HEK293 (cell line): ENCODE measurements around the gene RASD2.
A peak's percentile ranks its signal among the peaks of the same experiment; 100 is the strongest.

Source experiments
- CTCF ChIA-PET: fragments of 350-600 bp; formaldehyde crosslinking; extraction: SDS; loops from one replicate; lab custom pipeline; 2021; ENCODE audit warnings: antibody characterized with exemption; lab: Yijun Ruan, JAX
- POLR2A ChIA-PET: fragments of 300-600 bp; formaldehyde crosslinking; extraction: SDS; loops from one replicate; lab custom pipeline; 2020; ENCODE audit warnings: antibody characterized with exemption, inconsistent platforms; lab: Yijun Ruan, JAX
- H3K27ac ChIP-seq: fragments of 200-500 bp; sonication (Bioruptor generic); 2 replicates; pipeline ENCODE4 v1.5.1; 2014; ENCODE audit warnings: low read depth, low read length, control low read depth, inconsistent platforms; ENCODE audit errors: extremely low read depth
- H3K36me3 ChIP-seq, 2 experiments: fragments of 200-500 bp in 1 of 2; sonication (Bioruptor generic) in 1 of 2; 1 replicate in 1 of 2; 2 replicates in 1 of 2; pipeline ENCODE4 v1.5.1; 2014 to 2017; ENCODE audit warnings: inconsistent platforms in 2 of 2, low read length in 2 of 2; ENCODE audit not compliant: control insufficient read depth in 2 of 2, insufficient read depth in 1 of 2
- H3K4me1 ChIP-seq: fragments of 200-500 bp; sonication (Bioruptor generic); 2 replicates; pipeline ENCODE4 v1.5.1; 2014; ENCODE audit warnings: mild to moderate bottlenecking, low read length, inconsistent platforms; ENCODE audit not compliant: control insufficient read depth, insufficient read depth
- H3K4me3 ChIP-seq: 2 replicates; pipeline ENCODE4 v1.5.1; 2011; ENCODE audit warnings: low read depth, mild to moderate bottlenecking, control low read depth, low read length, moderate library complexity
- H3K9me3 ChIP-seq: fragments of 200-500 bp; sonication (Bioruptor generic); 2 replicates; pipeline ENCODE4 v1.5.1; 2014; ENCODE audit warnings: low read depth, low read length, inconsistent platforms; ENCODE audit not compliant: control insufficient read depth, insufficient read depth
- BCL11A ChIP-seq: fragments of 450-650 bp; formaldehyde crosslinking; IDR thresholded peaks from 2 replicates; pipeline ENCODE4 v1.5.1; 2016; ENCODE audit warnings: low read depth, missing biosample characterization, missing genetic modification characterization
- EGR2 ChIP-seq: fragments of 450-650 bp; formaldehyde crosslinking; IDR thresholded peaks from 2 replicates; pipeline ENCODE4 v1.5.1; 2016; ENCODE audit warnings: low read depth, missing biosample characterization, missing genetic modification characterization
- GLIS1 ChIP-seq: fragments of 450-650 bp; formaldehyde crosslinking; IDR thresholded peaks from 2 replicates; pipeline ENCODE4 v1.5.1; 2016; ENCODE audit warnings: missing biosample characterization, missing genetic modification characterization
- GLIS2 ChIP-seq: fragments of 450-650 bp; formaldehyde crosslinking; IDR thresholded peaks from 2 replicates; pipeline ENCODE4 v1.5.1; 2016; ENCODE audit warnings: missing biosample characterization, missing genetic modification characterization
- SP2 ChIP-seq: fragments of 450-650 bp; formaldehyde crosslinking; IDR thresholded peaks from 2 replicates; pipeline ENCODE4 v1.5.1; 2016; ENCODE audit warnings: missing biosample characterization, missing genetic modification characterization
- YY1 ChIP-seq: fragments of 450-650 bp; formaldehyde crosslinking; IDR thresholded peaks from 2 replicates; pipeline ENCODE4 v1.5.1; 2018; ENCODE audit warnings: missing biosample characterization, missing genetic modification characterization
- ZBTB17 ChIP-seq: fragments of 450-650 bp; formaldehyde crosslinking; IDR thresholded peaks from 2 replicates; pipeline ENCODE4 v1.5.1; 2016; ENCODE audit warnings: missing biosample characterization, missing genetic modification characterization
- ZBTB21 ChIP-seq: fragments of 450-650 bp; formaldehyde crosslinking; IDR thresholded peaks from 2 replicates; pipeline ENCODE4 v1.5.1; 2017; ENCODE audit warnings: missing biosample characterization, missing genetic modification characterization
- ZFHX2 ChIP-seq: fragments of 450-650 bp; formaldehyde crosslinking; conservative IDR thresholded peaks from 2 replicates; pipeline ENCODE4 v1.5.1; 2016; ENCODE audit warnings: missing biosample characterization, missing genetic modification characterization
- ZIC2 ChIP-seq: fragments of 450-650 bp; formaldehyde crosslinking; IDR thresholded peaks from 2 replicates; pipeline ENCODE4 v1.5.1; 2016; ENCODE audit warnings: missing biosample characterization, missing genetic modification characterization
- ZNF133 ChIP-seq: fragments of 450-650 bp; formaldehyde crosslinking; IDR thresholded peaks from 2 replicates; pipeline ENCODE4 v1.5.1; 2016; ENCODE audit warnings: missing biosample characterization, missing genetic modification characterization
- ZNF175 ChIP-seq: fragments of 450-650 bp; formaldehyde crosslinking; IDR thresholded peaks from 2 replicates; pipeline ENCODE4 v1.5.1; 2016; ENCODE audit warnings: missing biosample characterization, missing genetic modification characterization
- ZNF18 ChIP-seq: fragments of 450-650 bp; formaldehyde crosslinking; IDR thresholded peaks from 2 replicates; pipeline ENCODE4 v1.5.1; 2016; ENCODE audit warnings: missing biosample characterization, missing genetic modification characterization
- ZNF214 ChIP-seq: fragments of 450-650 bp; formaldehyde crosslinking; IDR thresholded peaks from 2 replicates; pipeline ENCODE4 v1.5.1; 2017; ENCODE audit warnings: missing biosample characterization, mild to moderate bottlenecking, missing genetic modification characterization, borderline replicate concordance
- ZNF266 ChIP-seq: fragments of 450-650 bp; formaldehyde crosslinking; IDR thresholded peaks from 2 replicates; pipeline ENCODE4 v1.5.1; 2016; ENCODE audit warnings: missing biosample characterization, missing genetic modification characterization, low read depth
- ZNF274 ChIP-seq, 2 experiments: fragments of 200-500 bp in 1 of 2; fragments of 450-650 bp in 1 of 2; sonication (Bioruptor generic) in 1 of 2; formaldehyde crosslinking in 1 of 2; IDR thresholded peaks; 2 replicates each; pipeline versions ENCODE4 v1.5.1 to v1.6.1; 2014 to 2016; ENCODE audit warnings: borderline replicate concordance in 1 of 2, inconsistent platforms in 1 of 2, low read length in 1 of 2, missing biosample characterization in 1 of 2, missing genetic modification characterization in 1 of 2
- ZNF280D ChIP-seq: fragments of 450-650 bp; formaldehyde crosslinking; IDR thresholded peaks from 2 replicates; pipeline ENCODE4 v1.5.1; 2016; ENCODE audit warnings: missing biosample characterization, missing genetic modification characterization
- ZNF366 ChIP-seq: fragments of 450-650 bp; formaldehyde crosslinking; conservative IDR thresholded peaks from 2 replicates; pipeline ENCODE4 v1.5.1; 2016; ENCODE audit warnings: missing biosample characterization, missing genetic modification characterization
- ZNF510 ChIP-seq: fragments of 450-650 bp; formaldehyde crosslinking; IDR thresholded peaks from 2 replicates; pipeline ENCODE4 v1.5.1; 2018; ENCODE audit warnings: mild to moderate bottlenecking, missing genetic modification characterization, missing biosample characterization; ENCODE audit not compliant: insufficient replicate concordance
- ZNF548 ChIP-seq: fragments of 450-650 bp; formaldehyde crosslinking; IDR thresholded peaks from 2 replicates; pipeline ENCODE4 v1.5.1; 2016; ENCODE audit warnings: missing biosample characterization, missing genetic modification characterization
- ZNF704 ChIP-seq: fragments of 450-650 bp; formaldehyde crosslinking; IDR thresholded peaks from 2 replicates; pipeline ENCODE4 v1.5.1; 2016; ENCODE audit warnings: missing biosample characterization, missing genetic modification characterization
- ZNF707 ChIP-seq: fragments of 450-650 bp; formaldehyde crosslinking; IDR thresholded peaks from 2 replicates; pipeline ENCODE4 v1.5.1; 2016; ENCODE audit warnings: missing biosample characterization, missing genetic modification characterization
- ZNF843 ChIP-seq: fragments of 450-650 bp; formaldehyde crosslinking; IDR thresholded peaks from 2 replicates; pipeline ENCODE4 v1.5.1; 2016; ENCODE audit warnings: missing biosample characterization, missing genetic modification characterization
- ZXDB ChIP-seq: fragments of 450-650 bp; formaldehyde crosslinking; IDR thresholded peaks from 2 replicates; pipeline ENCODE4 v1.5.1; 2016; ENCODE audit warnings: missing biosample characterization, missing genetic modification characterization

RASD2 gene

GRCh38 chr22:35575116-35575748 lies 34.6 kb downstream of the RASD2 start:
- no peak overlapping the region for H3K27ac ChIP-seq
- POLR2A ChIA-PET: no interaction called here

GRCh38 chr22:35576671-35577070 lies 36.0 kb downstream of the RASD2 start:
- ChIA-PET CTCF (interaction anchor here (0.8 to 2.1 kb wide), 3 partner anchors 35 to 226 kb away, joined by 4 to 8 read pairs (median 4); partner anchors contain the start of gene RASD2), POLR2A (no interaction called here)
- Histone ChIP-seq H3K4me3 (no peak overlapping the region), H3K9me3 (no peaks in the 10 kb centered on the region), H3K36me3 (no peaks in the 10 kb centered on the region), H3K4me1 (no peaks in the 10 kb centered on the region), H3K27ac (no peak overlapping the region)
- TF ChIP-seq BCL11A (tag by site-specific recombination): no peak
- 0 out of 2 replicates have a peak, but pooled peaks have one; percentile 15 for TF ChIP-seq YY1 (tag by site-specific recombination)

More at GRCh38 chr22:35575116-35575748, 34.6 kb downstream of the RASD2 start:
- Histone ChIP-seq H3K9me3 (no peaks in the 10 kb centered on the region), H3K4me1 (no peaks in the 10 kb centered on the region)
- CTCF ChIA-PET: interaction anchor here (0.6 to 2.1 kb wide), 4 partner anchors 11 to 549 kb away, joined by 3 to 6 read pairs (median 4); no protein-coding TSS in a partner anchor
- TF ChIP-seq GLIS1 (tag by site-specific recombination) (peak; percentile 94), ZIC2 (tag by site-specific recombination) (peak; percentile 96), ZFHX2 (tag by site-specific recombination) (peak; percentile 91), ZNF214 (tag by site-specific recombination) (no peak), ZBTB21 (no peak), ZNF510 (tag by site-specific recombination) (no peak), GLIS2 (tag by site-specific recombination) (peak; percentile 61), EGR2 (tag by site-specific recombination) (peak; percentile 96)
- TF ChIP-seq, all 188 proteins: peak for 5
- no peak overlapping the region for H3K4me3 ChIP-seq
- no peaks in the 10 kb centered on the region for H3K36me3 ChIP-seq

- no peaks in the 10 kb centered on the region for H3K36me3 ChIP-seq
- POLR2A ChIA-PET: no interaction called here
- CTCF ChIA-PET: interaction anchor here (2.1 kb wide), 1 partner anchor 37 kb away, joined by 8 read pairs; the partner anchor contains the start of gene RASD2
- peak; percentile 37 for TF ChIP-seq SP2 (tag by site-specific recombination)
- peak; percentile 89 for TF ChIP-seq ZFHX2 (tag by site-specific recombination)
- peak; percentile 100 for TF ChIP-seq EGR2 (tag by site-specific recombination)
- no peak for TF ChIP-seq ZNF18
- TF ChIP-seq ZNF266 (tag by site-specific recombination): no peak
- TF ChIP-seq ZXDB (tag by site-specific recombination): no peak
- TF ChIP-seq ZNF175 (tag by site-specific recombination): no peak
- peak; percentile 97 for TF ChIP-seq ZBTB17 (tag by site-specific recombination)
- peak; percentile 97 for TF ChIP-seq ZNF366
- no peak for TF ChIP-seq ZNF548 (tag by site-specific recombination)
- TF ChIP-seq ZNF843 (tag by site-specific recombination): no peak
- no peak for TF ChIP-seq ZNF704
- 0 out of 2 replicates have a peak, but pooled peaks have one; percentile 13 for TF ChIP-seq ZNF707 (tag by site-specific recombination)
- no peak for TF ChIP-seq ZNF274 (IDR thresholded peaks at IDR 0.05; ENCODE audit: low read length)
- no peak for TF ChIP-seq ZNF274 (tag by site-specific recombination; IDR thresholded peaks at IDR 0.05; ENCODE audit: borderline replicate concordance)
- no peak for TF ChIP-seq ZNF133 (tag by site-specific recombination)
- TF ChIP-seq ZNF280D (tag by site-specific recombination): no peak
These were observed 37.4 kb downstream of the RASD2 start for GRCh38 chr22:35577799-35578659.

More at GRCh38 chr22:35577799-35578659, 37.4 kb downstream of the RASD2 start:
- H3K9me3 ChIP-seq: no peaks in the 10 kb centered on the region
- no peak overlapping the region for H3K27ac ChIP-seq
- no peak overlapping the region for H3K4me3 ChIP-seq
- no peaks in the 10 kb centered on the region for H3K4me1 ChIP-seq
